HepG2 (cell line): ENCODE measurements around the gene LAMA5. TPM values are rescaled to one million over a fixed set of nuclear protein-coding genes. Genes with fewer than 3 reads are reported as not detected.

ENCODE experiments used
- E2F1 ChIP-seq: sonication (generic); formaldehyde crosslinking; IDR thresholded peaks from 2 replicates; pipeline ENCODE4 v1.5.0; 2020; ENCODE audit warnings: missing genetic modification reagents
- ISX ChIP-seq: sonication (generic); formaldehyde crosslinking; conservative IDR thresholded peaks from 2 replicates; pipeline ENCODE4 v1.5.0; 2020; ENCODE audit warnings: missing genetic modification reagents
- KDM1A ChIP-seq: IDR thresholded peaks from 2 replicates; pipeline ENCODE4 v1.6.1; 2016; ENCODE audit warnings: missing compliant biosample characterization
- KMT2A ChIP-seq: sonication (generic); formaldehyde crosslinking; IDR thresholded peaks from 2 replicates; pipeline ENCODE4 v1.4.0; 2020; ENCODE audit warnings: missing genetic modification reagents
- POLR2A ChIP-seq, 2 experiments: IDR thresholded peaks; 2 replicates each; pipeline ENCODE4 v1.6.1; 2011; ENCODE audit warnings: low read depth in 2 of 2, low read length in 2 of 2, mild to moderate bottlenecking in 1 of 2, moderate library complexity in 1 of 2; ENCODE audit not compliant: insufficient read depth in 1 of 2
- POLR2G ChIP-seq: fragments of 200-400 bp; formaldehyde crosslinking; IDR thresholded peaks from 2 replicates; pipeline ENCODE4 v1.6.1; 2018; ENCODE audit warnings: mild to moderate bottlenecking, low read depth, low read length, moderate library complexity
- RAD51 ChIP-seq: fragments of 450-650 bp; IDR thresholded peaks from 2 replicates; pipeline ENCODE4 v1.6.1; 2016; ENCODE audit warnings: borderline replicate concordance
- RARA ChIP-seq: IDR thresholded peaks from 2 replicates; pipeline ENCODE4 v1.6.1; 2016; ENCODE audit warnings: missing genetic modification reagents, missing compliant biosample characterization
- SNRNP70 ChIP-seq: fragments of 200-400 bp; formaldehyde crosslinking; IDR thresholded peaks from 2 replicates; pipeline ENCODE4 v1.6.1; 2017; ENCODE audit warnings: mild to moderate bottlenecking, low read depth, low read length, moderate library complexity
- TBX3 ChIP-seq: fragments of 450-650 bp; IDR thresholded peaks from 2 replicates; pipeline ENCODE4 v1.6.1; 2017; ENCODE audit warnings: antibody characterized with exemption, mild to moderate bottlenecking, inconsistent platforms, borderline replicate concordance
- ZBTB33 ChIP-seq: sonication (generic); formaldehyde crosslinking; IDR thresholded peaks from 2 replicates; pipeline ENCODE4 v1.4.0; 2020; ENCODE audit warnings: missing genetic modification reagents
- ZNF121 ChIP-seq: sonication (generic); formaldehyde crosslinking; IDR thresholded peaks from 2 replicates; pipeline ENCODE4 v1.5.0; 2020; ENCODE audit warnings: mild to moderate bottlenecking, missing genetic modification reagents
- ZNF282 ChIP-seq: fragments of 450-650 bp; IDR thresholded peaks from 2 replicates; pipeline ENCODE4 v1.6.1; 2018; ENCODE audit not compliant: partially characterized antibody
- ZNF3 ChIP-seq: IDR thresholded peaks from 2 replicates; pipeline ENCODE4 v1.7.0; 2017; ENCODE audit warnings: inconsistent platforms
- ZNF512B ChIP-seq: sonication (generic); formaldehyde crosslinking; IDR thresholded peaks from 2 replicates; pipeline ENCODE4 v1.5.1; 2020; ENCODE audit warnings: missing genetic modification reagents, mild to moderate bottlenecking, borderline replicate concordance
- ZNF576 ChIP-seq: sonication (generic); formaldehyde crosslinking; IDR thresholded peaks from 2 replicates; pipeline ENCODE4 v1.4.0; 2020; ENCODE audit warnings: mild to moderate bottlenecking, missing genetic modification reagents
- ZNF597 ChIP-seq: sonication (generic); formaldehyde crosslinking; IDR thresholded peaks from 2 replicates; pipeline ENCODE4 v1.5.0; 2020; ENCODE audit warnings: missing genetic modification reagents
- ZNF704 ChIP-seq: sonication (generic); formaldehyde crosslinking; IDR thresholded peaks from 2 replicates; pipeline ENCODE4 v1.8.1; 2023; ENCODE audit warnings: mild to moderate bottlenecking, inconsistent platforms, moderate library complexity, missing genetic modification reagents, borderline replicate concordance
- ZNF775 ChIP-seq: sonication (generic); formaldehyde crosslinking; IDR thresholded peaks from 2 replicates; pipeline ENCODE4 v1.4.0; 2020; ENCODE audit warnings: missing genetic modification reagents, mild to moderate bottlenecking, moderate library complexity, borderline replicate concordance
- ZNF792 ChIP-seq: IDR thresholded peaks from 2 replicates; pipeline ENCODE4 v1.6.1; 2016
- ZSCAN22 ChIP-seq: sonication (generic); formaldehyde crosslinking; IDR thresholded peaks from 2 replicates; pipeline ENCODE4 v1.4.0; 2020; ENCODE audit warnings: mild to moderate bottlenecking, missing genetic modification reagents
- polyA plus RNA-seq, 8 experiments: library from polyadenylated mRNA; depleted of rRNA in 3 of 8; stranded (reverse) in 7 of 8; unstranded in 1 of 8; fragments of >200 nt; fragmentation: Illumina TruSeq in 4 of 8; extraction: Trizol in 4 of 8; gene quantifications; 2 replicates each; pipeline versions ENCODE4 v1.2.1 to v1.2.3, GENCODE V29; 2011 to 2016; ENCODE audit warnings: low read depth in 4 of 8, missing spikeins in 1 of 8, mixed read lengths in 1 of 8; ENCODE audit not compliant: insufficient read depth in 1 of 8
- total RNA-seq, 5 experiments: library from RNA; depleted of rRNA; stranded (reverse); fragments of >200 nt; fragmentation: Illumina TruSeq; extraction: Trizol; gene quantifications; 2 replicates each; pipeline ENCODE4 v1.2.3, GENCODE V29; 2016; ENCODE audit warnings: low read depth in 1 of 5

LAMA5 gene
- total and polyA plus RNA-seq, 2 of the 13 experiments (the other 11 are each of a cell fraction or from before 2014, with no cell fraction given), result 21.0 to 44.7 TPM

GRCh38 chr20:62382306-62383198 is 15.4 kb upstream of the LAMA5 start (continued):
- TF ChIP-seq E2F1 (CRISPR knock-in tag) (peak; percentile 73; the same call in 1 of the 2 replicates), RAD51 (no peak), ZNF3 (CRISPR knock-in tag) (no peak), ZNF597 (CRISPR knock-in tag) (no peak), RARA (CRISPR knock-in tag) (peak; percentile 31), KMT2A (CRISPR knock-in tag) (peak; percentile 75), ZNF512B (no peak), ZNF121 (CRISPR knock-in tag) (no peak), TBX3 (0 out of 2 replicates have a peak, but pooled peaks have one; percentile 19), POLR2A (IDR thresholded peaks at IDR 0.05; ENCODE audit: insufficient read depth in 1 of 2, low read depth in 2 of 2, low read length in 2 of 2) (peak in 1 of 2 experiments; percentile 49; a peak in 2 of 4 replicates), ZSCAN22 (no peak), ISX (CRISPR knock-in tag) (peak; percentile 42; the same call in 1 of the 2 replicates), ZNF704 (peak; percentile 93; the same call in 1 of the 2 replicates), ZNF775 (CRISPR knock-in tag) (no peak), ZNF792 (CRISPR knock-in tag) (no peak), KDM1A (no peak), SNRNP70 (no peak), ZNF282 (no peak), ZNF576 (CRISPR knock-in tag) (peak; percentile 89; the same call in 1 of the 2 replicates), POLR2G (peak; percentile 73), ZBTB33 (CRISPR knock-in tag) (peak; percentile 84; the same call in 1 of the 2 replicates)
